Motor neuron (in vitro differentiated cells): Measurements from ENCODE around the gene OR2D3. TPM values are rescaled to one million over a fixed set of nuclear protein-coding genes. Genes with fewer than 3 reads are reported as not detected.
A peak's percentile ranks its signal among the peaks of the same experiment; 100 is the strongest.
"Not testable (repeated sequence)": the region's sequence is repeated elsewhere in the genome, so short reads cannot be mapped to it uniquely, and the experiment has no call there.

Experiments
- ATAC-seq, 8 experiments: fragments of 200-7000 bp; cut with Tn5 transposase; replicated peaks in 6 of 8; 2 replicates each; pipeline ENCODE4 v1.8.0; 2021; ENCODE audit warnings: mild to moderate bottlenecking in 8 of 8, moderate library complexity in 8 of 8
- H3K27ac ChIP-seq, 2 donors: fragments of 250-450 bp; sonication (Bioruptor Pico); 2 replicates each; pipeline ENCODE4 v1.9.0; 2021; ENCODE audit warnings: antibody characterized with exemption in 2 of 2, mild to moderate bottlenecking in 2 of 2, moderate library complexity in 1 of 2
- H3K4me1 ChIP-seq, 2 donors: fragments of 250-450 bp; sonication (Bioruptor Pico); replicated peaks in 1 of 2; 2 replicates each; pipeline ENCODE4 v1.6.1; 2021; ENCODE audit warnings: antibody characterized with exemption in 2 of 2, mild to moderate bottlenecking in 2 of 2, moderate library complexity in 1 of 2
- H3K4me3 ChIP-seq, 5 donors: fragments of 250-450 bp; sonication (Bioruptor Pico); 2 replicates each; pipeline ENCODE4 v1.9.0; 2021; ENCODE audit warnings: antibody characterized with exemption in 5 of 5, mild to moderate bottlenecking in 5 of 5, moderate library complexity in 4 of 5
- WGBS, 10 experiments: fragments of 450-650 bp; shearing (Covaris generic); methylation state at CpG; one replicate each; pipeline ENCODE4 v1.0.0; 2022; 5-methylcytosine and 5-hydroxymethylcytosine counted together
- in situ Hi-C, 9 experiments: fragments of 400-800 bp; cut with MboI; loops; one replicate each; pipeline ENCODE4 v1.15.0; 2021; ENCODE audit warnings: low sequenced_read_pairs in 9 of 9, low pct_unique_long_range_greater_than_20kb in 2 of 9; ENCODE audit not compliant: unreplicated experiment in 9 of 9
- total RNA-seq, 8 experiments: library from RNA; unstranded; fragments of 300-600 nt; gene quantifications; 2 replicates each; pipeline versions ENCODE4 v1.2.3 to v1.2.4, GENCODE V29; 2022

The OR2D3 gene
- total RNA-seq, 8 experiments from 2014 or later, result 0.52 to 3.0 (median 1.1) TPM; not detected in 4

- ATAC-seq, in situ Hi-C loops, H3K4me3 ChIP-seq, H3K27ac ChIP-seq, H3K4me1 ChIP-seq: not testable (repeated sequence)
- 0 to 70% (median 20%) methylated on average over 1 to 2 of the region's 13 CpGs; no CpG with 5 or more reads in 7 of the 10 experiments for WGBS, 10 experiments
These were observed 16.0 kb upstream of the OR2D3 start for GRCh38 chr11:6904804-6905203.

GRCh38 chr11:6911378-6911777, 9.4 kb upstream of the OR2D3 start:
- H3K27ac ChIP-seq, result no peak overlapping the region
- no peaks in the 10 kb centered on the region for H3K4me1 ChIP-seq
- no peak overlapping the region for H3K4me3 ChIP-seq
- WGBS, 10 experiments, result 60 to 100% (median 97%) methylated on average over 1 to 3 of the region's 3 CpGs; no CpG with 5 or more reads in 4 of the 10 experiments
- no peak for ATAC-seq
- in situ Hi-C loops, result no loop called here

DNA sequence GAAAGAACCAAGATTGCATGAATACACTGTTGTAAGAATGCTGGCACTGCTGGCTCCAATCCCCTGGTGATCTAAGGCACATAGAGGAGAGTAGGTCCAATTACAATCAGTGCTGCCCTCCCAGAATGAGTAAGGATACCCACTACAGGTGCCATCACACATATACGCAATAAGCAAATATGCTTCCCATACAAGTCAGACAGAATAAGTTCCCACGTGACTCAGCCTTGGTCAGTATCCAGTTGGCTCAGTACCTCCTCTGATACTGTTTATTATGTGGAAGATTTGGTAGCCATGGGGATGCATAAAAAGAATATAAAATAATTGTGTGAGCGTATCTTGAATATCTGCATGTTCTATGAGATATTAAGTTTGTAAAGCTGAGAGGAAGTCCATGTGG, 8.9 kb upstream of the OR2D3 start:
- no peak overlapping the region for H3K27ac ChIP-seq
- WGBS, 10 experiments, result 18 to 100% (median 98%) methylated on average over 1 to 3 of the region's 3 CpGs; no CpG with 5 or more reads in 2 of the 10 experiments
- in situ Hi-C loops, result no loop called here

GRCh38 chr11:6919698-6920097, 1.1 kb upstream of the OR2D3 start:
- WGBS, 10 experiments, result 0 to 67% (median 28%) methylated on average over 1 to 2 of the region's 2 CpGs; no CpG with 5 or more reads in 1 of the 10 experiments
- in situ Hi-C loops, result no loop called here
- ATAC-seq, result no peak
- H3K4me3 ChIP-seq, result no peak overlapping the region
- no peak overlapping the region for H3K27ac ChIP-seq
- no peaks in the 10 kb centered on the region for H3K4me1 ChIP-seq

More for the DNA sequence above, 8.9 kb upstream of the OR2D3 start:
- H3K4me1 ChIP-seq, result no peaks in the 10 kb centered on the region
- H3K4me3 ChIP-seq, result no peak overlapping the region
- peak in 3 of 8 experiments; percentile 52 to 85 (median 55) for ATAC-seq

DNA sequence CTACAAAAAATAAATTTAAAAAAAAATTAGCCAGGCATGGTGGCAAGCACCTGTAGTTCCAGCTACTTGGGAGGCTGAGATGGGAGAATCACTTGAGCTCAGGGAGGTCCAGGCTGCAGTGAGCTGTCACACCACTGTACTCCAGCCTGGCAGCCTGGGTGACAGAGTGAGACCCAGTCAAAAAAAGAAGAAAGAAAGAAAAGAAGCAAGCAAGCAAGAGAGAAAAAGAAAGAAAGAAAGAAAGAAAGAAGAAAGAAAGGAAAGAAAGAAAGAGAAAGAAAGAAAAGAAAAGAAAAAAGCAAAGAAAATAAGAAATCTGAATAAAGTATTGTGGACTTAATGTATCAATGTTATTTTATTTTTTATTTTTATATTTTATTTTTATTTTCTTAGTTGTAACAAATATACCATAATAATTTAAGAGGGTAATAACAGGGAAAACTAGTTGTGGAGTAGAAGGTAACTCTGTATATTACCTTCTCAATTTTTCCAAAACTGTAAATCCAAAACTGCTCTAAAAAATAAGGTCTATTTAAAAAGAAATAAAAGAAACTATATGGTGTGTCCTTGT, 4.3 kb downstream of the OR2D3 start:
- in situ Hi-C loops, result no loop called here
- peaks cover 6% of the 10 kb centered on the region in 2 donors for H3K4me1 ChIP-seq
- no peak overlapping the region for H3K27ac ChIP-seq
- no peak for ATAC-seq
- H3K4me3 ChIP-seq, result no peak overlapping the region

- 6 to 100% (median 67%) methylated on average over 1 to 2 of the region's 2 CpGs; no CpG with 5 or more reads in 3 of the 10 experiments for WGBS, 10 experiments
- Histone ChIP-seq H3K27ac (no peak overlapping the region), H3K4me3 (peak overlapping the region; percentile 45 to 61 (median 47)), H3K4me1 (peaks cover 6% of the 10 kb centered on the region in 2 donors)
- ATAC-seq, result peak in 7 of 8 experiments; percentile 2 to 60 (median 8)
- in situ Hi-C loops, result no loop called here
These were observed 4.9 kb downstream of the OR2D3 start for GRCh38 chr11:6925636-6926207.

DNA sequence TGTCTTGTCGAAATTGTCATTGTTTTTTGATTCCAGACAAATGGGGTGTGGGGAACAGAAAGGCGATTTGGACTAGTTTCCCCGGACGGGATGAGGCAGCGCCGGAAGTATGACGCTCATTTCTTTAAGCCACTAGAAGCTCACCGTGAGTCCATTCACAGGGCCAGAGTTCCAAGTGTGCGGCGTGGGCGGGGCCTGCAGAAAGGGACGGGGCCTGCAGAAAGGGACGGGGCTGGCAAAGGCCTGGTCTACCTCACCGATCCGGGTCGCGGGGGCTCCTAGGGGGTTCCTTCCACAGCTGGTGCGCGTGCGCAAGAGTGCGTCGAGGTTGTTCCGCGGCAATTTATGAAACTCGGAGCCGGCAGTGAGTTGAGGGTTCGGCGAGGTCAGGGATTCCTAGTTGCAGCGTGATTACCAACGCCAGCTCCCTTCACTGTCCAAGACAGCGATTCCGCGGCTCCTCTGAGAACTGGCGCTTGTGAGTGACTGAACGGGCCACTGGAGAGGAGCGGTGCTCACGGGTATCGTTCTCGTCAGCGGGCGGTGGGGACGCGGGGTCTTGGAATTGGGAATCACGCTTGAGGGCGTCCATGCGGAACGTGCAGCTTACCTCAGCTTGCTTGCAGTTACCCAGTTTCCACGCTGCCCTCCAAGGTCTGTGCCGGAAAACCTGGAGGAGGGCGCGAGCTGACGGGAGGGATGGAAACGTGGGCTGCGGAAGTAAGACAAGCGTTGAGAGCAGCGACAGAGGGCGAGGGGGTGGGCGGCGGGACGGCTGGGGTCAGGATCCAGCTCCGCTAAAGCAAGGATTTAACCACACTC, 5.6 kb downstream of the OR2D3 start, which contains the start of gene ZNF215:
Gene ZNF215 (plus strand): TSS at position 219 of the 822 bp plus-strand sequence. CDS start 5,847 bp downstream, outside the sequence.
- 0 to 10% (median 0%) methylated on average over 1 to 15 of the region's 61 CpGs; no CpG with 5 or more reads in 2 of the 10 experiments for WGBS, 10 experiments
- ATAC-seq, result peak; percentile 84 to 91 (median 88)
- H3K4me1 ChIP-seq, result peaks cover 6% of the 10 kb centered on the region in 2 donors
- in situ Hi-C loops, result no loop called here
- H3K27ac ChIP-seq, result no peak within 1 kb of the TSS
- H3K4me3 ChIP-seq, result peak within 1 kb of the TSS; percentile 45 to 61 (median 47)

DNA sequence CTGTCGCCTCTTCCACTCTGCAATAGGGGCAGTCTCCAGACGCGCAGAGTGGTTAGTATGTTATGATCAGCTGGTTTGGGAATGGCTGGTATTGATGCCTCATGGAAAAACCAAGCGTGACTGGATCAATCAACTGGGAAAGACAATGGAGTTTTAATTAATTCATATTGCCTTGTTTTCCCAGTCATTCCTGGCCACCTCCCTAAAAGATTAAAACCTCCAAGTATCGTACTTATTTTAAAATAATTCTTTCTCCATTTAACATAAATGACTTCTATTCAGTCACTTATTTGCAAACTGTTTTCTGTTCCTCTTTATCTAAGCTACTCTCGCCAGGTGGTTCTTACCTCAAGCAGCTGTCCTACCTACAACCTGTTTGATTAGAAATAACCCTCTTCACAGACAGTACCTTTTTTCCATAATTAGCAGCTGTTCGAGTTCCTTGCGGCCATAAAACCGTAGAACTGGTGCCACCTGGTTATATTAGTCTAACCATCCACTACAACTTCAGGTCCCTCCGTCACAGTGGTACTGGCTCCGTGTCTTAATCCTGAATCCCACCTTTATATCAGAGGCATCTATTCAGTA, 6.3 kb downstream of the OR2D3 start:
- H3K4me1 ChIP-seq, result peaks cover 6% of the 10 kb centered on the region in 2 donors
- WGBS, 10 experiments, result 0 to 25% (median 13%) methylated on average over 2 to 10 of the region's 11 CpGs
- no peak overlapping the region for H3K27ac ChIP-seq
- in situ Hi-C loops, result no loop called here
- peak in 2 of 8 experiments; percentile 14 to 58 for ATAC-seq
- H3K4me3 ChIP-seq, result peak overlapping the region; percentile 45 to 61 (median 47)

- Histone ChIP-seq H3K27ac (no peak overlapping the region), H3K4me1 (peaks cover 6% of the 10 kb centered on the region in 2 donors), H3K4me3 (no peak overlapping the region)
- 17 to 80% (median 73%) methylated on average over 1 to 4 of the region's 4 CpGs; no CpG with 5 or more reads in 4 of the 10 experiments for WGBS, 10 experiments
- in situ Hi-C loops, result no loop called here
- ATAC-seq, result no peak
These were observed 8.1 kb downstream of the OR2D3 start for GRCh38 chr11:6928916-6929315.

- in situ Hi-C loops, result no loop called here
- Histone ChIP-seq H3K4me3 (no peak overlapping the region), H3K27ac (no peak overlapping the region), H3K4me1 (peaks cover 6% of the 10 kb centered on the region in 2 donors)
- WGBS, 10 experiments, result 67 to 100% (median 97%) methylated on average over 1 to 3 of the region's 3 CpGs; no CpG with 5 or more reads in 1 of the 10 experiments
- no peak for ATAC-seq
These were observed 10.4 kb downstream of the OR2D3 start for GRCh38 chr11:6931146-6931713.

- H3K4me3 ChIP-seq, result no peak overlapping the region
- in situ Hi-C loops, result no loop called here
- peaks cover 6% of the 10 kb centered on the region in 2 donors for H3K4me1 ChIP-seq
- WGBS, 10 experiments, result 81 to 100% (median 94%) methylated on average over 1 to 7 of the region's 7 CpGs; no CpG with 5 or more reads in 1 of the 10 experiments
- H3K27ac ChIP-seq, result no peak overlapping the region
- no peak for ATAC-seq
These were observed 11.3 kb downstream of the OR2D3 start for GRCh38 chr11:6932145-6932544.

- Histone ChIP-seq H3K4me3 (no peak overlapping the region), H3K4me1 (no peaks in the 10 kb centered on the region), H3K27ac (no peak overlapping the region)
- no peak for ATAC-seq
- in situ Hi-C loops, result no loop called here
These were observed 21.2 kb downstream of the OR2D3 start for GRCh38 chr11:6941970-6942369.
